Stimulated activated memory B cell treated with anti-CD40 and anti-IgM and Interleukin-4, amounts not matched to agents 10 μg/mL and 1 μg/mL and 100 μg/mL, for 72 hours (primary cell): ENCODE results near the gene DMC1.

ENCODE experiments used
- ATAC-seq: fragments of 150-1000 bp; cut with Tn5 transposase; 2 replicates; pipeline ENCODE4 v1.10.0; 2021
- H3K27ac Mint-ChIP-seq: one replicate; pipeline ENCODE4 v1.8.0; 2022; ENCODE audit warnings: mild to moderate bottlenecking, mixed read lengths
- H3K27me3 Mint-ChIP-seq: one replicate; pipeline ENCODE4 v1.8.0; 2022; ENCODE audit warnings: mixed read lengths
- H3K36me3 Mint-ChIP-seq: one replicate; pipeline ENCODE4 v1.8.0; 2022; ENCODE audit warnings: mixed read lengths
- H3K4me1 Mint-ChIP-seq: one replicate; pipeline ENCODE4 v1.8.0; 2022; ENCODE audit warnings: mixed read lengths
- H3K4me3 Mint-ChIP-seq: one replicate; pipeline ENCODE4 v1.8.0; 2022; ENCODE audit warnings: mild to moderate bottlenecking, moderate library complexity, mixed read lengths
- H3K9me3 Mint-ChIP-seq: one replicate; pipeline ENCODE4 v1.8.0; 2022; ENCODE audit warnings: mixed read lengths

DMC1 gene

GRCh38 chr22:38491707-38492348, 78.2 kb downstream of the DMC1 start:
- H3K4me3 Mint-ChIP-seq: no peak overlapping the region
- H3K27me3 Mint-ChIP-seq: no peaks in the 10 kb centered on the region
- peaks cover 40% of the 10 kb centered on the region for H3K36me3 Mint-ChIP-seq
- no peaks in the 10 kb centered on the region for H3K9me3 Mint-ChIP-seq
- H3K27ac Mint-ChIP-seq: no peak overlapping the region
- no peak for ATAC-seq
- H3K4me1 Mint-ChIP-seq: peaks cover 11% of the 10 kb centered on the region

GRCh38 chr22:38490915-38491314, 79.1 kb downstream of the DMC1 start:
- H3K9me3 Mint-ChIP-seq: no peaks in the 10 kb centered on the region
- H3K27ac Mint-ChIP-seq: peak overlapping the region; percentile 51
- H3K4me1 Mint-ChIP-seq: peaks cover 11% of the 10 kb centered on the region
- ATAC-seq: no peak
- no peaks in the 10 kb centered on the region for H3K27me3 Mint-ChIP-seq
- peaks cover 49% of the 10 kb centered on the region for H3K36me3 Mint-ChIP-seq
- no peak overlapping the region for H3K4me3 Mint-ChIP-seq

GRCh38 chr22:38490475-38490874, 79.5 kb downstream of the DMC1 start:
- H3K4me1 Mint-ChIP-seq: peaks cover 11% of the 10 kb centered on the region
- H3K27ac Mint-ChIP-seq: peak overlapping the region; percentile 51
- H3K27me3 Mint-ChIP-seq: no peaks in the 10 kb centered on the region
- peaks cover 49% of the 10 kb centered on the region for H3K36me3 Mint-ChIP-seq
- no peak for ATAC-seq
- H3K4me3 Mint-ChIP-seq: no peak overlapping the region
- H3K9me3 Mint-ChIP-seq: no peaks in the 10 kb centered on the region

GRCh38 chr22:38489561-38490145, 80.3 kb downstream of the DMC1 start:
- Mint-ChIP-seq H3K27me3 (no peaks in the 10 kb centered on the region), H3K36me3 (peaks cover 55% of the 10 kb centered on the region), H3K4me3 (no peak overlapping the region), H3K4me1 (peaks cover 11% of the 10 kb centered on the region), H3K27ac (no peak overlapping the region), H3K9me3 (no peaks in the 10 kb centered on the region)
- no peak for ATAC-seq

- Mint-ChIP-seq H3K4me3 (no peak overlapping the region), H3K27ac (no peak overlapping the region), H3K36me3 (peaks cover 58% of the 10 kb centered on the region), H3K4me1 (peaks cover 14% of the 10 kb centered on the region), H3K9me3 (no peaks in the 10 kb centered on the region), H3K27me3 (no peaks in the 10 kb centered on the region)
- ATAC-seq: no peak
Observed at GRCh38 chr22:38489142-38489541, 80.8 kb downstream of the DMC1 start.

- no peak overlapping the region for H3K4me3 Mint-ChIP-seq
- H3K36me3 Mint-ChIP-seq: peaks cover 64% of the 10 kb centered on the region
- no peaks in the 10 kb centered on the region for H3K9me3 Mint-ChIP-seq
- peaks cover 17% of the 10 kb centered on the region for H3K4me1 Mint-ChIP-seq
- no peak for ATAC-seq
- H3K27me3 Mint-ChIP-seq: no peaks in the 10 kb centered on the region
- H3K27ac Mint-ChIP-seq: no peak overlapping the region
Observed at GRCh38 chr22:38487946-38488345, 82.0 kb downstream of the DMC1 start.

- Mint-ChIP-seq H3K27me3 (no peaks in the 10 kb centered on the region), H3K4me3 (no peak overlapping the region), H3K27ac (no peak overlapping the region), H3K4me1 (peaks cover 16% of the 10 kb centered on the region), H3K9me3 (no peaks in the 10 kb centered on the region), H3K36me3 (peaks cover 77% of the 10 kb centered on the region)
- no peak for ATAC-seq
Observed at GRCh38 chr22:38485783-38486182, 84.2 kb downstream of the DMC1 start.

GRCh38 chr22:38484244-38484643, 85.7 kb downstream of the DMC1 start:
- Mint-ChIP-seq H3K9me3 (no peaks in the 10 kb centered on the region), H3K4me1 (peaks cover 6% of the 10 kb centered on the region), H3K4me3 (no peak overlapping the region), H3K36me3 (peaks cover 64% of the 10 kb centered on the region), H3K27ac (no peak overlapping the region), H3K27me3 (no peaks in the 10 kb centered on the region)
- ATAC-seq: no peak

- no peak for ATAC-seq
- peaks cover 54% of the 10 kb centered on the region for H3K36me3 Mint-ChIP-seq
Observed at GRCh38 chr22:38482662-38483308, 87.2 kb downstream of the DMC1 start.

GRCh38 chr22:38481871-38482332, 88.1 kb downstream of the DMC1 start:
- peaks cover 51% of the 10 kb centered on the region for H3K36me3 Mint-ChIP-seq
- no peak overlapping the region for H3K27ac Mint-ChIP-seq
- no peak for ATAC-seq
- H3K4me1 Mint-ChIP-seq: peaks cover 6% of the 10 kb centered on the region
- H3K9me3 Mint-ChIP-seq: no peaks in the 10 kb centered on the region
- no peak overlapping the region for H3K4me3 Mint-ChIP-seq
- H3K27me3 Mint-ChIP-seq: no peaks in the 10 kb centered on the region

More at GRCh38 chr22:38482662-38483308, 87.2 kb downstream of the DMC1 start:
- H3K4me3 Mint-ChIP-seq: no peak overlapping the region
- H3K9me3 Mint-ChIP-seq: no peaks in the 10 kb centered on the region
- no peak overlapping the region for H3K27ac Mint-ChIP-seq
- peaks cover 6% of the 10 kb centered on the region for H3K4me1 Mint-ChIP-seq
- no peaks in the 10 kb centered on the region for H3K27me3 Mint-ChIP-seq

GRCh38 chr22:38481162-38481870, 88.7 kb downstream of the DMC1 start:
- Mint-ChIP-seq H3K4me1 (peaks cover 6% of the 10 kb centered on the region), H3K9me3 (no peaks in the 10 kb centered on the region), H3K36me3 (peaks cover 45% of the 10 kb centered on the region), H3K27me3 (no peaks in the 10 kb centered on the region), H3K27ac (no peak overlapping the region), H3K4me3 (no peak overlapping the region)
- ATAC-seq: no peak

GRCh38 chr22:38479096-38479837, 90.7 kb downstream of the DMC1 start:
- no peak overlapping the region for H3K4me3 Mint-ChIP-seq
- no peak for ATAC-seq
- H3K27me3 Mint-ChIP-seq: no peaks in the 10 kb centered on the region
- H3K36me3 Mint-ChIP-seq: peaks cover 26% of the 10 kb centered on the region
- H3K9me3 Mint-ChIP-seq: no peaks in the 10 kb centered on the region
- H3K4me1 Mint-ChIP-seq: peaks cover 4% of the 10 kb centered on the region
- peak overlapping the region; percentile 17 for H3K27ac Mint-ChIP-seq

GRCh38 chr22:38477585-38477984, 92.4 kb downstream of the DMC1 start:
- Mint-ChIP-seq H3K36me3 (peaks cover 9% of the 10 kb centered on the region), H3K27ac (no peak overlapping the region), H3K4me1 (no peaks in the 10 kb centered on the region), H3K9me3 (no peaks in the 10 kb centered on the region), H3K4me3 (no peak overlapping the region), H3K27me3 (no peaks in the 10 kb centered on the region)
- no peak for ATAC-seq

GRCh38 chr22:38474003-38474607, 95.9 kb downstream of the DMC1 start:
- Mint-ChIP-seq H3K27me3 (peaks cover 5% of the 10 kb centered on the region), H3K27ac (no peak overlapping the region), H3K9me3 (no peaks in the 10 kb centered on the region), H3K36me3 (no peaks in the 10 kb centered on the region), H3K4me1 (no peaks in the 10 kb centered on the region), H3K4me3 (no peak overlapping the region)
- ATAC-seq: no peak
